ENCODE data around the gene RAB1B.

The RAB1B gene

DNA sequence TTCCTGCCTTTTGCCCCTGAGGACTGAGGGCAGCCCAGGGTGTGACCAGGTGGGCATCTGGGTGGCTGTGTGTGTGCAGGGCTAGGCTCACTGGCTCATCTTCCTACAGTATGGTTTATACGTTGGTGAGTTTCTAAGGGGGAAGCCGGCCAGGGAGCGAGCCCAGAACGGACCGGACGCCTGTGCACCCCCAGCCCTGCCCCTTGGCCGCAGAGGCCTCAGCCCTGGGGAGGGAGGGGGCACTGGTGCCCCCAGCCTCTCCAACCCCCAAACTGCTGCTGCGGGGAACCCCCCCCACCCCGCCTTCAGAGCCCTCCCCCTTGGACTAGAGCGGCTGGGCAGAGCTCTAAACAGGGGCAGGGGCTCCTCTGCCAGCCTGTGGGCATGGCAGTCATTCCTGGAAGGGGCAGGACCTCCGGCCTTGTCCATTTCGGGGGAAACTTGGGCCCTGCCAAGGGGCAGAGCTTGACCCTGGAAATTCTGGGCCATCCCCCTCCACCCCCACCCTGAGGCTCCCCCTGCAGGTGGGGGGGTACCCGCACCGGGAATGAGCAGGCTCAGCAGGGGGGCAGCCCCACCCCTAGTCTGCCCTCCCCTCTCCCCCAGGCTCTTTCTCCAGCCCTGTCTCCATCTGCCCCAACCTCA, 15.1 kb downstream of the RAB1B start:
- Mint-ChIP-seq H3K4me1 (peaks cover 43% of the 10 kb centered on the region), H3K36me3 (ENCODE audit: insufficient read depth) (peaks cover 29% of the 10 kb centered on the region), H3K27ac (ENCODE audit: low read depth) (peak overlapping the region; percentile 93), H3K4me3 (peak overlapping the region; percentile 67), H3K27me3 (no peaks in the 10 kb centered on the region), H3K9me3 (no peaks in the 10 kb centered on the region)
- ATAC-seq (replicated peaks; ENCODE audit: extremely low read depth, poor library complexity, severe bottlenecking) = no peak
- no peak for DNase-seq (ENCODE audit: low spot score in 2 of 2)

DNA sequence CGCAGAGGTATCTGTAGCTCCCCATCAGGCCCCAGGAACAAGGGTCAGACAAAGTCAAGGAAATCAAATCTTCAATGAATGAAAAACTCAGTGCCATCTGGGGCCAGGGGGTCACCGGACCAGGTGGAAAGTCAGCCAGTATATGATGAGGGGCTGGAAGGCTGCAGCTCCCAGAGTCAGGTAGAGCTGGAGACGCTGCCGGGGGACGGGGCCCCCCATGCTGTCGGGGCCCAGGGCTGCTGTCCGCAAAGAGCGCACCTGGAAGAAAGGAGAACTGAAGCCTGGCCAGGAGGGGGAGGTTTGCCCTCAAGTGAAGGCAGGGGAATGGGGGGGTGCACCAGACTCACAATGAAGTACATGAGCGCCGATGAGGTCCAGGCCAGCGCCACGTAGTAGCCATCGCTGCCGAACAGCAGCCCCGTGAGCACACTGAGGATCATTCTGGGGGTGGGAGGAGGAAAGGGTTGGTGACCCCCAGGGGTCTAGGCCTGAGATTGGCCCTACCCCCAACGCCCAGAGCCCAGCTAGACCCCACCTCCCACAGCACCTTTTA, 16.2 kb downstream of the RAB1B start:
- Mint-ChIP-seq H3K4me3 (no peak overlapping the region), H3K27me3 (no peaks in the 10 kb centered on the region), H3K27ac (ENCODE audit: low read depth) (peak overlapping the region; percentile 59), H3K4me1 (peaks cover 41% of the 10 kb centered on the region), H3K9me3 (no peaks in the 10 kb centered on the region), H3K36me3 (ENCODE audit: insufficient read depth) (peaks cover 27% of the 10 kb centered on the region)
- no peak for DNase-seq (ENCODE audit: low spot score in 2 of 2)
- ATAC-seq (replicated peaks; ENCODE audit: extremely low read depth, poor library complexity, severe bottlenecking) = no peak

- no peak overlapping the region for H3K27ac Mint-ChIP-seq (ENCODE audit: low read depth)
- H3K9me3 Mint-ChIP-seq = no peaks in the 10 kb centered on the region
- H3K36me3 Mint-ChIP-seq (ENCODE audit: insufficient read depth) = peaks cover 27% of the 10 kb centered on the region
- no peak for DNase-seq (ENCODE audit: low spot score in 2 of 2)
- H3K4me1 Mint-ChIP-seq = peaks cover 46% of the 10 kb centered on the region
- peak overlapping the region; percentile 38 for H3K4me3 Mint-ChIP-seq
- ATAC-seq (replicated peaks; ENCODE audit: extremely low read depth, poor library complexity, severe bottlenecking) = no peak
- H3K27me3 Mint-ChIP-seq = no peaks in the 10 kb centered on the region
Observed at GRCh38 chr11:66285250-66285947, 17.0 kb downstream of the RAB1B start.

DNA sequence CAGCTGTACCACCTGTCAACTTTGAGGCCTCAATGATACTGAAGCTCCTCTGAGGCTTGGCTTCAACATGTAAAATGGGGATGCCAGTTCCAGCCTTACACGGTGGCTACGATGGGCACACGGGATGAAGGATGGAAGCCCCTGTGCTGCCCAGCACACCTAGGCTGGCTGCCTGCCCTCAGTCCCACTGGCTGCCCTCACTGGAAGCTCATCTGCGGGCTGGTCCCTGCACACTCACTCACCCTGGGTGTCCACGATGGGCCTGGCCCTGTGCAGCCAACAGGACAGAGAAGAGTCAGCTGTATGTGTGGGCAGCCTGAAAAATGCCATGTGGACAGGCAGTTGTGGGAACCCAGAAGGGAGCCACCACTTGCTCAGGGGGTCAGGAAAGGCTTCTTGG, 18.3 kb downstream of the RAB1B start:
- Mint-ChIP-seq H3K27ac (ENCODE audit: low read depth) (no peak overlapping the region), H3K4me3 (peak overlapping the region; percentile 52), H3K4me1 (peaks cover 36% of the 10 kb centered on the region), H3K36me3 (ENCODE audit: insufficient read depth) (peaks cover 22% of the 10 kb centered on the region), H3K27me3 (no peaks in the 10 kb centered on the region), H3K9me3 (no peaks in the 10 kb centered on the region)
- no peak for DNase-seq (ENCODE audit: low spot score in 2 of 2)
- no peak for ATAC-seq (replicated peaks; ENCODE audit: extremely low read depth, poor library complexity, severe bottlenecking)

GRCh38 chr11:66287211-66287888, 18.9 kb downstream of the RAB1B start:
- H3K4me3 Mint-ChIP-seq = peak overlapping the region; percentile 83

GRCh38 chr11:66287889-66288670, 19.6 kb downstream of the RAB1B start:
- Mint-ChIP-seq H3K4me1 (peaks cover 23% of the 10 kb centered on the region), H3K9me3 (no peaks in the 10 kb centered on the region), H3K27ac (ENCODE audit: low read depth) (peak overlapping the region; percentile 85), H3K27me3 (peaks cover 10% of the 10 kb centered on the region), H3K4me3 (peak overlapping the region; percentile 83), H3K36me3 (ENCODE audit: insufficient read depth) (peaks cover 14% of the 10 kb centered on the region)
- ATAC-seq (replicated peaks; ENCODE audit: extremely low read depth, poor library complexity, severe bottlenecking) (no peak), DNase-seq (ENCODE audit: low spot score in 2 of 2) (no peak)

More at GRCh38 chr11:66287211-66287888, 18.9 kb downstream of the RAB1B start:
- Mint-ChIP-seq H3K27ac (ENCODE audit: low read depth) (no peak overlapping the region), H3K36me3 (ENCODE audit: insufficient read depth) (peaks cover 19% of the 10 kb centered on the region), H3K9me3 (no peaks in the 10 kb centered on the region), H3K4me1 (peaks cover 30% of the 10 kb centered on the region), H3K27me3 (peaks cover 3% of the 10 kb centered on the region)
- no peak for DNase-seq (ENCODE audit: low spot score in 2 of 2)
- ATAC-seq (replicated peaks; ENCODE audit: extremely low read depth, poor library complexity, severe bottlenecking) = no peak

- H3K9me3 Mint-ChIP-seq = no peaks in the 10 kb centered on the region
- ATAC-seq (replicated peaks; ENCODE audit: extremely low read depth, poor library complexity, severe bottlenecking) = peak; percentile 97
Observed at GRCh38 chr11:66288671-66289547, 20.5 kb downstream of the RAB1B start, which contains the start of gene YIF1A. Gene YIF1A (minus strand): TSS chr11:66289143. CDS start chr11:66288985, 158 bp downstream.

GRCh38 chr11:66289548-66290329, 21.3 kb downstream of the RAB1B start:
- no peaks in the 10 kb centered on the region for H3K9me3 Mint-ChIP-seq
- peaks cover 22% of the 10 kb centered on the region for H3K4me1 Mint-ChIP-seq
- H3K36me3 Mint-ChIP-seq (ENCODE audit: insufficient read depth) = peaks cover 8% of the 10 kb centered on the region
- H3K27ac Mint-ChIP-seq (ENCODE audit: low read depth) = peak overlapping the region; percentile 85
- peaks cover 17% of the 10 kb centered on the region for H3K27me3 Mint-ChIP-seq
- H3K4me3 Mint-ChIP-seq = peak overlapping the region; percentile 83
- DNase-seq (ENCODE audit: low spot score in 2 of 2) = no peak
- peak; percentile 42 for ATAC-seq (replicated peaks; ENCODE audit: extremely low read depth, poor library complexity, severe bottlenecking)

More at GRCh38 chr11:66288671-66289547, 20.5 kb downstream of the RAB1B start, which contains the start of gene YIF1A:
- Mint-ChIP-seq H3K27me3 (peaks cover 17% of the 10 kb centered on the region), H3K4me1 (peaks cover 22% of the 10 kb centered on the region), H3K4me3 (peak within 1 kb of the TSS; percentile 83), H3K27ac (ENCODE audit: low read depth) (peak within 1 kb of the TSS; percentile 85), H3K36me3 (ENCODE audit: insufficient read depth) (peaks cover 12% of the 10 kb centered on the region)
- DNase-seq (ENCODE audit: low spot score in 2 of 2) = peak; percentile 94 to 98

DNA sequence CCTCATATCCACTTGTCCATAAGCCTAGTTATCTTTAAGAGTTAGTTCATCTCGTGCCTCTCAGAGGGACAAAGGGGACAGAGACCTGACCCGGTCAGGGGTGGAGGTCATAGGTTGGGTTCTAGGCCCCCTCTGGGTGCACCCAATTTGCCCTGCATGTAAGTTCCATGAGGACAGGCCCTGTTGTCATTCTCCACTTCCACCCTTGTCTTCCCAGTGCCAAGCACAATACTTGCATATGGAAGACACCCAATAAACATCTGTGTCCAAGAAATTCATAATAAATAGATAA, 21.8 kb downstream of the RAB1B start:
- Mint-ChIP-seq H3K4me3 (peak overlapping the region; percentile 83), H3K4me1 (peaks cover 22% of the 10 kb centered on the region), H3K27me3 (peaks cover 17% of the 10 kb centered on the region), H3K36me3 (ENCODE audit: insufficient read depth) (peaks cover 5% of the 10 kb centered on the region), H3K9me3 (no peaks in the 10 kb centered on the region), H3K27ac (ENCODE audit: low read depth) (no peak overlapping the region)
- ATAC-seq (replicated peaks; ENCODE audit: extremely low read depth, poor library complexity, severe bottlenecking) (no peak), DNase-seq (ENCODE audit: low spot score in 2 of 2) (no peak)

- H3K36me3 Mint-ChIP-seq (ENCODE audit: insufficient read depth) = peaks cover 5% of the 10 kb centered on the region
- ATAC-seq (replicated peaks; ENCODE audit: extremely low read depth, poor library complexity, severe bottlenecking) (no peak), DNase-seq (ENCODE audit: low spot score in 2 of 2) (no peak)
- H3K27me3 Mint-ChIP-seq = peaks cover 22% of the 10 kb centered on the region
- H3K9me3 Mint-ChIP-seq = no peaks in the 10 kb centered on the region
- H3K27ac Mint-ChIP-seq (ENCODE audit: low read depth) = peak overlapping the region; percentile 11
- H3K4me3 Mint-ChIP-seq = peak overlapping the region; percentile 83
- peaks cover 22% of the 10 kb centered on the region for H3K4me1 Mint-ChIP-seq
Observed at GRCh38 chr11:66291303-66291705, 22.9 kb downstream of the RAB1B start.

All from central memory CD8-positive, alpha-beta T cell (primary cell).